Epidermal melanocyte (primary cell): Measurements from ENCODE around the gene SWT1.
"Not testable (repeated sequence)": the region's sequence is repeated elsewhere in the genome, so short reads cannot be mapped to it uniquely, and the experiment has no call there.

Experiments
- DNase-seq: peaks from one replicate; pipeline ENCODE4 v3.0.0; 2011; ENCODE audit warnings: low spot score; ENCODE audit not compliant: insufficient read length

SWT1 gene

DNA sequence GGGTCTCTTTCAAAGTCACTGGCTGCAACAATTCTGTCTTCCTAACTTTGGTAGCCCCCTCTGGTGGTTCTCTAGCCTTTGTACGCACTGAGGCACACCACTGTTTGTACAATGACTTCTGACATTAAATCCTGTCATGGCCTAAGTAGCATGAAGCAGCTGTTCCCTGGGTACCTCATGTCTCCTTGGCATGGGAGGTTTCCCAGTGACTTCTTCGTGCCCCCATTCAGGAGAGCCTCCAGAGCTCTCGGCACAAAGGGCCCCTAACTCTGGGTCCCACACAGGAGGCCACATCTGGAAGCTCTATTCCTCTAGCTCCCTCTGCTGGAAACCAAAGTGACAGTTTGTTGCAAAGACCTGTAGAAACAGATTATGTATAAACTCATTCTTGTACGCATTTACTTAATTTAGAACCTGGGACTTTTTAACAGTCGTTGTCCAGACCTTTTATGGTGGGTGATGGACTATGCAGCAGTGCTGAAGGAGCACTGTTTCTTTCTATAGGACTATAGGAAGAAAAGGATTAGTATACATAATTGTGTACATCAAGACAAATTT lies 13.4 kb downstream of the SWT1 start:
- peak; percentile 23 for DNase-seq

DNA sequence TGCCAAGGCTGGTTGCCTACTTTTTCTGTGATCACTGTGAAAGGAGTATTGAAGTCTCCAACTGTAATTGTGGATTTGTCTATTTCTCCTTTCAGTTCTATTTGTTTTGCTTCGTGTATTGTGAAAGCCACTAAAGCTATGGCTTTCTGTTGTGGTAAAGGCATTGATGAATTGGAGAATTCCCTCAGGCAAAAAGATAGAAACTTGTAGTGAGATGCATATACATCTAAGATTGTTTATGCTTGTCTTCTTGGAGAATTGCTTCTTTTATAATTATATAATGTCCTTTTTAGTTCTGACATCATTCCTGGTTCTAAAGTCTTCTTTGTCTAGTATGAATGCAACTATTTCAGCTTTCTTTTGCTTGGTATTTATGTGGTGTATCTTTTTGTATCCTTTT lies 36.8 kb downstream of the SWT1 start:
- DNase-seq = no peak

DNA sequence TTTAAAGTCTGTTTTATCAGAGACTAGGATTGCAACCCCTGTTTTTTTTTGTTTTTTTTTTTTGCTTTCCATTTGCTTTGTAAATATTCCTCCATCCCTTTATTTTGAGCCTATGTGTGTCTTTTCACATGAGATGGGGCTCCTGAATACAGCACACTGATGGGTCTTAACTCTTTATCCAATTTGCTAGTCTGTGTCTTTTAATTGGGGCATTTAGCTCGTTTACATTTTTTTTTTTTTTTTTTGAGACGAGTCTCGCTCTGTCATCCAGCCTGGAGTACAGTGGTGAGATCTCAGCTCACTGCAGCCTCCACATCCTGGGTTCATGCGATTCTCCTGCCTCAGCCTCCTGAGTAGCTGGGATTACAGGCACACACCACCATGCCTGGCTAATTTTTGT lies 41.7 kb downstream of the SWT1 start:
- not testable (repeated sequence) for DNase-seq

DNA sequence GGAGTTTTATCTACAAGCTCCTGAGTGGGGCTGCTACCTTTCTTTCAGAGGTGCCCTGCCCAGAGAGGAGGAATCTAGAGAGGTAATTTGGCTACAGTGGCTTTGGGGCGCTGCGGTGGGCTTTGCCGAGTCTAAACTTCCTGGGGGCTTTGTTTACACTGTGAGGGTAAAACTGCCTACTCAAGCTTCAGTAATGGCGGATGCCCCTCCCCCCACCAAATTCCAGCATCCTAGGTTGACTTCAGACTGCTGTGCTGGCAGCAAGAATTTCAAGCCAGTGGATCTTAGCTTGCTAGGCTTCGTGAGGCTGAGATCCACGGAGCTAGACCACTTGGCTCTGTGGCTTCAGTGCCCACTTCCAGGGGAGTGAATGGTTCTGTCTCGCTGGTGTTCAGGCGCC lies 43.9 kb downstream of the SWT1 start:
- no peak for DNase-seq

- no peak for DNase-seq
Observed at GRCh38 chr1:185207170-185207569, 50.2 kb downstream of the SWT1 start.

- DNase-seq = no peak
Observed at GRCh38 chr1:185207980-185208602, 51.1 kb downstream of the SWT1 start.

DNA sequence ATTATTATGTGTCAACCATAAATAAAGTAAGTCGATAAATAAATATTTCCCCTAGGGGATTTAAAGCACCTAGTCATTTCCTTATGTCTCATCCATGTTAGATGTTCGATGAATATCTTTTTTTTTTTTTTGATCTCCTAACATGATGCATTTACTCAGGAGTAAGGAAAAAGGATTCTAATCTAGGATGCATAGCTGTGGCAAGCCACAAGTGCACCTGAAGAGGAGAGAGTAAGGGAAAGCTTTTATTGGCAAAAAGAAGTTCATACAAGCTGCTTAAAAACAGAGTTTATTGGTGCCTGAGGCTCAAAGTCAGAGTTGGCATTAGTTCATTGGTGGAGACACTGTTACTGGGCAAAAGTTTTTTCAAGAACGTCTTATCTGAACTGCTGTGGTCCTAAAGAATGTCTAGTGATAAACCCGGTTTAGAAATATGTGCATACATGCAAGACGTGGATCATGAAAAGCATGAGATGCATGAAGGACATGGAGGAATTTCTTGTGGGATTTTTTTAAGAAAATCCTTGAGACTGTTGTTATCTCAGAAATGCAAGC lies 51.7 kb downstream of the SWT1 start:
- no peak for DNase-seq

- DNase-seq = not testable (repeated sequence)
Observed at GRCh38 chr1:185209357-185209756, 52.4 kb downstream of the SWT1 start.

GRCh38 chr1:185213091-185213490 lies 56.1 kb downstream of the SWT1 start:
- no peak for DNase-seq

DNA sequence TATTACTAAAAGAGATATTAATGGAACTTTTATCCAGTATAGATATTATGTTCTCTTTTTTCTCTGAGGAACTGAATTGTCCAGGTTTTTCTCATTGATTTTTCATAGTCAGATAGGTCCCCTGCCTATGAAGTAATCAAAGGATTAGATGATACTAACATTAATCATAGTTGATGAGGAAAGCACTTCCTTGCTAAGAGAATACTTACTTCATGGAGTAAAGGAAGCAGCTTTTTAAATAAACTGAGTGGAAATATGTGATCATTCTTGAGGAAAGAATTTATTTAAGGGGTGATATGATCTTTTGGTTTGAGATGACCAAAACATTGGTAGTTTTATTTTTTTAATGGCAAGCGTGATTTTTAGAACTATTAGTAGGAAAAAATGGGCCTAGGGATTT lies 58.9 kb downstream of the SWT1 start:
- DNase-seq = no peak

- DNase-seq = no peak
Observed at GRCh38 chr1:185224132-185224531, 67.2 kb downstream of the SWT1 start.

GRCh38 chr1:185227161-185227560 lies 70.2 kb downstream of the SWT1 start:
- DNase-seq = no peak

- DNase-seq = no peak
Observed at GRCh38 chr1:185228979-185229378, 72.0 kb downstream of the SWT1 start.

GRCh38 chr1:185229981-185230380 lies 73.0 kb downstream of the SWT1 start:
- no peak for DNase-seq

- no peak for DNase-seq
Observed at GRCh38 chr1:185232874-185233273, 75.9 kb downstream of the SWT1 start.

GRCh38 chr1:185234183-185234582 lies 77.2 kb downstream of the SWT1 start:
- DNase-seq = not testable (repeated sequence)

GRCh38 chr1:185237176-185237575 lies 80.2 kb downstream of the SWT1 start:
- DNase-seq = not testable (repeated sequence)

DNA sequence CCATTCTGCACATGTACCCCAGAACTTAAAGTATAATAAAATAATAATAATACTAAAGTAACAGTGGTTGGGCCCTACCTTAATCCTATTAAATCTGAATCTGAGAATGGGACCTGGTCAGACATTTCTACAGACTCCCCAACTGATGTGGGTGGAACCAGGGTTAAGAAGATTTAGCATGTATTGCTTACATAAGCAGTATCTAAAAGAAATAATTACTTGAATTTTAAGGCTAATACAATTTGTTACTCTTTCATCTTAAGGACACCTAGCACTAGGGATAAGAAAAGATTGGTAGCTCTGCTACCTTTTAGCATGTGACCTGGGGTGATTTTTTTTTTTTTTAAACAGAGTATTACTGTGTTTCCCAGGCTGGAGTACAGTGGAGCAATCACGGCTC lies 80.7 kb downstream of the SWT1 start:
- no peak for DNase-seq

GRCh38 chr1:185238447-185238846 lies 81.5 kb downstream of the SWT1 start:
- DNase-seq = no peak

DNA sequence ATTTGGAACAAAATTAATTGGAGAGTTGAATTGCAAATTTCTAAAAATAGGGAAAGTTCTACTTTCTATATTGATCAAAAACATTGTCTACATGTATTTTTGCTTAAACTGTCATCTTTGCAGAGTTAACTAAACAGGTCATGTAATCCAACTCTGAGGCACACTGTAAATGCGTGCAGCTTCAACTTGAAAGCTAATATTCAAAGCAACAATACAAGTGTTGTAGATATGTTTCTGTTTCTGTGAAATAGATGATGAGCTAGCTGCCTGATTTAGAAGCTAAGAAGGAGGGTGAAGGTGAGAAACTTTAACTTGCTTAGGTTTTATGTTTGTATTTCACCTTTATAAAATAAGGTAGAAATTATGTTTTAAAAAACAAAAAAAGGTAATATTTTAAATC lies 82.9 kb downstream of the SWT1 start:
- DNase-seq = no peak

GRCh38 chr1:185241127-185241526 lies 84.2 kb downstream of the SWT1 start:
- DNase-seq = no peak

- no peak for DNase-seq
Observed at GRCh38 chr1:185244015-185244747, 87.2 kb downstream of the SWT1 start.

DNA sequence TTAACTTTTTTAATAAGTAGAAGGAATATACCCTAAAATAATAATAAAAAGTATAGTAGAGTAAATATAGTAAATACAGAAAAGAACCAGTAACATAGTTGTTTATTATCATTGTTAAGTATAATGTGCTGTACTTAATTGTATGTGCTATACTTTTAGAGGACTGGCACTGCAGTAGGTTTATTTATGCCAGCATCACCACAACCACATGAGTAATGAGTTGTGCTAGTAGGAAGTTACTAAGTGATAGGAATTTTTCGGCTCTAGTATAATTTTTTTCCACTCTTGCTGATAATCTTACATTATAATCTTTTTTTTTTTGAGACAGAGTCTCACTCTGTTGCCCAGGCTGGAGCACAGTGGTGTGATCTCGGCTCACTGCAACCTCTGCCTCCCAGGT lies 88.5 kb downstream of the SWT1 start:
- DNase-seq = no peak
